CD4-positive, alpha-beta memory T cell (primary cell): ENCODE measurements around the gene KIF26A. TPM values are rescaled to one million over a fixed set of nuclear protein-coding genes. Genes with fewer than 3 reads are reported as not detected.

Source experiments
- CTCF ChIA-PET: fragments of 350-600 bp; sonication (Branson Sonifier 250); formaldehyde crosslinking; loops from one replicate; lab custom pipeline; 2021; ENCODE audit warnings: inconsistent platforms; ENCODE audit not compliant: partially characterized antibody; lab: Charles Lee
- POLR2A ChIA-PET: fragments of 350-600 bp; sonication (Branson Sonifier 250); formaldehyde crosslinking; loops from one replicate; lab custom pipeline; 2021; ENCODE audit not compliant: partially characterized antibody; lab: Charles Lee
- DNase-seq, 5 donors: peaks; one replicate each; pipeline versions ENCODE4 v3.0.0 to v3.0.0-alpha.2; 2020 to 2022; ENCODE audit warnings: mixed read lengths in 1 of 5
- H3K27ac ChIP-seq: one replicate; pipeline ENCODE4 v1.7.0; 2013; ENCODE audit warnings: low read depth, low read length
- H3K27me3 ChIP-seq: 2 replicates; pipeline ENCODE4 v1.7.0; 2013; ENCODE audit warnings: mild to moderate bottlenecking, low read length, moderate library complexity; ENCODE audit not compliant: insufficient read depth
- H3K36me3 ChIP-seq: 2 replicates; pipeline ENCODE4 v1.7.0; 2013; ENCODE audit warnings: mild to moderate bottlenecking, low read length, moderate library complexity; ENCODE audit not compliant: insufficient read depth
- H3K4me1 ChIP-seq: 2 replicates; pipeline ENCODE4 v1.7.0; 2013; ENCODE audit warnings: mild to moderate bottlenecking, low read length, moderate library complexity; ENCODE audit not compliant: insufficient read depth
- H3K4me3 ChIP-seq, 2 donors: one replicate each; pipeline ENCODE4 v1.7.0; 2013; ENCODE audit warnings: low read length in 2 of 2, mild to moderate bottlenecking in 1 of 2
- H3K9me3 ChIP-seq, 2 donors: one replicate each; pipeline ENCODE4 v1.7.0; 2013; ENCODE audit warnings: low read length in 2 of 2, control low read depth in 1 of 2; ENCODE audit not compliant: control insufficient read depth in 1 of 2
- H3K27ac Mint-ChIP-seq, 7 donors: one replicate each; pipeline ENCODE4 v1.8.0; 2020 to 2021; ENCODE audit warnings: mixed read lengths in 7 of 7, mild to moderate bottlenecking in 6 of 7, inconsistent platforms in 3 of 7, moderate library complexity in 3 of 7
- H3K27me3 Mint-ChIP-seq, 2 donors: one replicate each; pipeline ENCODE4 v1.8.0; 2020 to 2021; ENCODE audit warnings: mixed read lengths in 2 of 2
- H3K36me3 Mint-ChIP-seq, 2 donors: one replicate each; pipeline ENCODE4 v1.8.0; 2020 to 2021; ENCODE audit warnings: mixed read lengths in 2 of 2, inconsistent platforms in 1 of 2, mild to moderate bottlenecking in 1 of 2
- H3K4me1 Mint-ChIP-seq, 4 donors: one replicate each; pipeline ENCODE4 v1.8.0; 2020 to 2021; ENCODE audit warnings: mixed read lengths in 4 of 4, mild to moderate bottlenecking in 1 of 4
- H3K4me3 Mint-ChIP-seq, 8 donors: one replicate each; pipeline ENCODE4 v1.8.0; 2020 to 2021; ENCODE audit warnings: mixed read lengths in 8 of 8, mild to moderate bottlenecking in 7 of 8, moderate library complexity in 6 of 8, inconsistent platforms in 3 of 8
- H3K9me3 Mint-ChIP-seq, 8 donors: one replicate each; pipeline ENCODE4 v1.8.0; 2020 to 2021; ENCODE audit warnings: mixed read lengths in 8 of 8, mild to moderate bottlenecking in 5 of 8, inconsistent platforms in 3 of 8, moderate library complexity in 1 of 8
- intact Hi-C: fragments of 100-400 bp; cut with micrococcal nuclease; formaldehyde crosslinking; loops from one replicate; pipeline ENCODE4 v1.15.1; 2023
- polyA plus RNA-seq, 2 donors: library from polyadenylated mRNA; unstranded; fragments of 300-500 nt; fragmentation: Illumina TruSeq; gene quantifications; one replicate each; pipeline ENCODE4 v1.2.3, GENCODE V29; 2021
- total RNA-seq, 2 experiments: library from RNA; stranded (reverse); gene quantifications; one replicate each; pipeline ENCODE4 v1.2.3, GENCODE V29; 2021

KIF26A gene
- total and polyA plus RNA-seq, 4 experiments from 2014 or later = 0.05 to 0.23 (median 0.22) TPM; not detected in 1

DNA sequence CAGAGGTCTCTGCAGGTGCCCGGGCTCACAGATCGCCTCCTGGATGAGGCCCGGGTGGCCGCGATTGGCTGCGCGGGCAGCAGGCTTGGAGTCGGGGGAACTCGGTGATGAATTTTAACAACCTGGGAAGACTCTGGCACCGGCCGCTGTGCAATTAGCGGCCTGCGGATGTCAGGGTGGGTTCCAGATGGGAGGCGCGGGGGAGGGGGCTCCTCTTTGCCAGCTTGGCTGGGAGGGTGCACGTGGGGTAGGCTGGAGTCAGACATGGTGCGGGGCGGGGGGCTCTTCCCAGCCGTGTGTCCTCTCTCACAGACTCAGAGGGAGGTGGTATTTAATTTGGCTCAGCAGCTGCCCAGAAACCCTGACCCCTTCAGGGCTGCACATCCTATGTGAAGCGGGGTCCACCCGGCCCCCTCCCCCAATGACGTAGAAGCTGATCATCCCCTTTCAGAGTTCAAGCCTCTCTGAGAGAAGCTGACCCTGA lies 81.4 kb downstream of the KIF26A start:
- no peak overlapping the region for H3K27ac ChIP-seq
- H3K4me1 ChIP-seq = no peaks in the 10 kb centered on the region
- H3K4me3 ChIP-seq = no peak overlapping the region
- Mint-ChIP-seq H3K4me1 (peaks cover 0 to 10% (median 3%) of the 10 kb centered on the region in 4 donors), H3K4me3 (no peak overlapping the region), H3K27me3 (peaks cover 1 to 9% of the 10 kb centered on the region in 2 donors), H3K36me3 (no peaks in the 10 kb centered on the region), H3K27ac (no peak overlapping the region), H3K9me3 (no peaks in the 10 kb centered on the region)
- POLR2A ChIA-PET = no interaction called here
- DNase-seq = no peak
- CTCF ChIA-PET = no interaction called here
- no peaks in the 10 kb centered on the region for H3K27me3 ChIP-seq
- intact Hi-C loops = no loop called here
- H3K36me3 ChIP-seq = no peaks in the 10 kb centered on the region
- no peaks in the 10 kb centered on the region for H3K9me3 ChIP-seq

GRCh38 chr14:104220215-104221070 lies 82.1 kb downstream of the KIF26A start:
- ChIA-PET CTCF (no interaction called here), POLR2A (no interaction called here)
- Histone ChIP-seq H3K36me3 (no peaks in the 10 kb centered on the region), H3K27ac (no peak overlapping the region), H3K9me3 (no peaks in the 10 kb centered on the region), H3K27me3 (no peaks in the 10 kb centered on the region), H3K4me1 (no peaks in the 10 kb centered on the region), H3K4me3 (no peak overlapping the region)
- no peak overlapping the region for H3K4me3 Mint-ChIP-seq
- no peaks in the 10 kb centered on the region for H3K9me3 Mint-ChIP-seq
- DNase-seq = no peak
- H3K36me3 Mint-ChIP-seq = no peaks in the 10 kb centered on the region
- intact Hi-C loops = no loop called here
- H3K27me3 Mint-ChIP-seq = peaks cover 1 to 9% of the 10 kb centered on the region in 2 donors
- no peak overlapping the region for H3K27ac Mint-ChIP-seq
- H3K4me1 Mint-ChIP-seq = peaks cover 0 to 17% (median 5%) of the 10 kb centered on the region in 4 donors

- no peak for DNase-seq
- H3K4me1 Mint-ChIP-seq = peaks cover 0 to 24% (median 8%) of the 10 kb centered on the region in 4 donors
- no peak overlapping the region for H3K4me3 ChIP-seq
These were observed 82.8 kb downstream of the KIF26A start for GRCh38 chr14:104221071-104221625.

GRCh38 chr14:104221636-104222369 lies 83.4 kb downstream of the KIF26A start:
- DNase-seq = no peak
- no peaks in the 10 kb centered on the region for H3K36me3 ChIP-seq
- no peaks in the 10 kb centered on the region for H3K9me3 Mint-ChIP-seq
- intact Hi-C loops = no loop called here
- no peaks in the 10 kb centered on the region for H3K9me3 ChIP-seq
- H3K36me3 Mint-ChIP-seq = no peaks in the 10 kb centered on the region
- POLR2A ChIA-PET = no interaction called here
- H3K4me1 ChIP-seq = peaks cover under 1% of the 10 kb centered on the region
- peaks cover 1 to 9% of the 10 kb centered on the region in 2 donors for H3K27me3 Mint-ChIP-seq
- no peak overlapping the region for H3K4me3 ChIP-seq
- H3K4me3 Mint-ChIP-seq = no peak overlapping the region
- no peaks in the 10 kb centered on the region for H3K27me3 ChIP-seq
- H3K27ac Mint-ChIP-seq = no peak overlapping the region
- peaks cover 0 to 30% (median 10%) of the 10 kb centered on the region in 4 donors for H3K4me1 Mint-ChIP-seq
- CTCF ChIA-PET = no interaction called here
- H3K27ac ChIP-seq = no peak overlapping the region

More at GRCh38 chr14:104221071-104221625, 82.8 kb downstream of the KIF26A start:
- Mint-ChIP-seq H3K36me3 (no peaks in the 10 kb centered on the region), H3K27me3 (peaks cover 1 to 9% of the 10 kb centered on the region in 2 donors), H3K9me3 (no peaks in the 10 kb centered on the region), H3K27ac (no peak overlapping the region), H3K4me3 (no peak overlapping the region)
- intact Hi-C loops = no loop called here
- no peaks in the 10 kb centered on the region for H3K9me3 ChIP-seq
- no peak overlapping the region for H3K27ac ChIP-seq
- no peaks in the 10 kb centered on the region for H3K36me3 ChIP-seq
- ChIA-PET POLR2A (no interaction called here), CTCF (no interaction called here)
- no peaks in the 10 kb centered on the region for H3K27me3 ChIP-seq
- H3K4me1 ChIP-seq = no peaks in the 10 kb centered on the region

GRCh38 chr14:104222396-104223036 lies 84.1 kb downstream of the KIF26A start:
- intact Hi-C loops = no loop called here
- no peak for DNase-seq
- Histone ChIP-seq H3K27me3 (no peaks in the 10 kb centered on the region), H3K27ac (no peak overlapping the region), H3K36me3 (no peaks in the 10 kb centered on the region), H3K4me1 (peaks cover 5% of the 10 kb centered on the region), H3K4me3 (no peak overlapping the region), H3K9me3 (no peaks in the 10 kb centered on the region)
- Mint-ChIP-seq H3K27me3 (peaks cover 1 to 9% of the 10 kb centered on the region in 2 donors), H3K27ac (no peak overlapping the region), H3K36me3 (no peaks in the 10 kb centered on the region), H3K4me3 (no peak overlapping the region), H3K9me3 (peaks cover 0 to 2% (median 0%) of the 10 kb centered on the region in 8 donors), H3K4me1 (peaks cover 0 to 30% (median 14%) of the 10 kb centered on the region in 4 donors)
- CTCF ChIA-PET = no interaction called here
- POLR2A ChIA-PET = no interaction called here

DNA sequence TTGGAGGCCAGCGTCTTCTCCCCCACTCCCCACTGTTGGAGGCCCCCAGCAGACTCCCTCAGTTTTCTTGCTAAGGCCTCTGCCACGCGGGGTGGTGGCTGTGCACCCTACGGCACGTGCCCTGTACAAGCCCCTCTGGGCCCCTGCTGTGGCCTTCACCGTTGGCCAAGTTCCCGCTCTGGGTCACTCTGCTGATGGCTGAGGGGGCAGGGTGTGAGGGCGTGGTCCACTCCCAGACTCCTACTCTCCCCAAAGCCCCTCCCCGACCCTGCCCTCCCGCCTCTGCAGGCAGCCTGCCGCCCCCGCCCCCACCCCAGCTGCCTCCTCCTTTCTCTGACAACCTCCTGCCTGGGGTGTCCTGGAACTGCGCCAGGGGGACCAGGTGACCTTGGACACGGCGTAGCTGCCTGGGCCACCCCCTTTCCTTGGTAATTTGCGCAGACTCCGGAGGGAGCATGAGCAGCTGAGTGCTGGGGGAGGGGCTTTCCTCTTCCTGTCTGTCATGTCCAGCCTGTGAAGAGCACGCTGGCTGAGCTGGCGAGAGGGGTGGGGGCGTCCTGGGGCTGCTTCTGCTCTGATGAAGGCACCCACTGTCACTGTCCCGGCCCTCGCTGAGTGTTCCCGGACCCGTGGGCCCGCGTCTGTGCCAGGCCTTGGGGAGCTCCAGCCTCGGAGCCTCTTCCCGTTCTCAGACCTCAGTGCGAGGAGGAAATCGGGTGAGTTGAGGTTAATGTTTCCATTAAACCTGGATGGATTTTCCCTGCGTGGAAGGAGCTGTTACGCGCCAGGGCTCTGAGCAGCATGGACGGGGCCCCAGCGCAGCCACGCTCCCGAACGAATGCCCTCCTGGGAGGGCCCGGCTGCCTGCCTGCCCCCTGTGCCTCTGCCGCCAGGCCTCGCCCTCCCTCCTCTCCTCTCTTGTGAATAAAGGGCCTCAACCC lies 85.0 kb downstream of the KIF26A start:
- Histone ChIP-seq H3K4me1 (peaks cover 10% of the 10 kb centered on the region), H3K27ac (no peak overlapping the region), H3K27me3 (no peaks in the 10 kb centered on the region), H3K36me3 (no peaks in the 10 kb centered on the region), H3K4me3 (no peak overlapping the region), H3K9me3 (no peaks in the 10 kb centered on the region)
- Mint-ChIP-seq H3K9me3 (peaks cover 0 to 6% (median 0%) of the 10 kb centered on the region in 8 donors), H3K27me3 (peaks cover 1 to 9% of the 10 kb centered on the region in 2 donors), H3K36me3 (no peaks in the 10 kb centered on the region), H3K27ac (no peak overlapping the region), H3K4me1 (peaks cover 5 to 37% (median 19%) of the 10 kb centered on the region in 4 donors), H3K4me3 (no peak overlapping the region)
- POLR2A ChIA-PET = no interaction called here
- DNase-seq = no peak
- CTCF ChIA-PET = no interaction called here
- intact Hi-C loops = no loop called here
